Keratinocyte (primary cell): ENCODE data around the gene TSFM. TPM values are rescaled to one million over a fixed set of nuclear protein-coding genes. Genes with fewer than 3 reads are reported as not detected.

ENCODE experiments used
- DNase-seq: peaks from one replicate; pipeline ENCODE4 v3.0.0-alpha.2; 2011; ENCODE audit warnings: low read depth, missing footprints, low spot score
- FAIRE-seq: peaks from 2 replicates; lab custom pipeline; 2011; peaks lifted over from hg19 to GRCh38; lab: Jason Lieb, UNC
- H2AFZ ChIP-seq: 2 replicates; pipeline ENCODE4 v1.6.0; 2012; ENCODE audit warnings: low read length, control low read depth, inconsistent platforms; ENCODE audit not compliant: control insufficient read depth
- H3K27ac ChIP-seq: 2 replicates; pipeline ENCODE4 v1.5.1; 2011; ENCODE audit warnings: low read length; ENCODE audit not compliant: control insufficient read depth, insufficient read depth
- H3K27me3 ChIP-seq: 3 replicates; pipeline ENCODE4 v1.6.0; 2011; ENCODE audit warnings: low read length; ENCODE audit not compliant: control insufficient read depth, insufficient read depth; ENCODE audit errors: extremely low read depth
- H3K36me3 ChIP-seq, 2 experiments: 2 replicates in 1 of 2; 3 replicates in 1 of 2; pipeline ENCODE4 v1.5.1; 2011; ENCODE audit warnings: low read length in 2 of 2, mild to moderate bottlenecking in 1 of 2; ENCODE audit not compliant: control insufficient read depth in 2 of 2, insufficient read depth in 2 of 2; ENCODE audit errors: extremely low read depth in 1 of 2
- H3K4me1 ChIP-seq: 3 replicates; pipeline ENCODE4 v1.5.1; 2011; ENCODE audit warnings: low read length; ENCODE audit not compliant: control insufficient read depth, insufficient read depth; ENCODE audit errors: extremely low read depth
- H3K4me2 ChIP-seq: 3 replicates; pipeline ENCODE4 v1.6.0; 2011; ENCODE audit warnings: low read depth, low read length; ENCODE audit not compliant: control insufficient read depth, insufficient read depth; ENCODE audit errors: extremely low read depth
- H3K4me3 ChIP-seq, 3 experiments: fragments of 200-600 bp in 1 of 3; sonication (generic) in 1 of 3; 2 replicates in 2 of 3; 3 replicates in 1 of 3; pipeline ENCODE4 v1.5.1; 2011 to 2016; ENCODE audit warnings: low read length in 3 of 3, mild to moderate bottlenecking in 3 of 3, control low read depth in 2 of 3, inconsistent platforms in 1 of 3, low read depth in 1 of 3, mixed read lengths in 1 of 3, mixed run types in 1 of 3, moderate library complexity in 1 of 3; ENCODE audit not compliant: control insufficient read depth in 2 of 3, insufficient read depth in 2 of 3; ENCODE audit errors: extremely low read depth in 1 of 3
- H3K79me2 ChIP-seq: 2 replicates; pipeline ENCODE4 v1.6.0; 2012; ENCODE audit warnings: low read length; ENCODE audit not compliant: control insufficient read depth, insufficient read depth
- H3K9ac ChIP-seq: 3 replicates; pipeline ENCODE4 v1.6.0; 2011; ENCODE audit warnings: low read length; ENCODE audit not compliant: control insufficient read depth, insufficient read depth; ENCODE audit errors: extremely low read depth
- H3K9me1 ChIP-seq: 3 replicates; pipeline ENCODE4 v1.6.0; 2011; ENCODE audit warnings: low read length; ENCODE audit not compliant: control insufficient read depth, insufficient read depth; ENCODE audit errors: extremely low read depth
- H3K9me3 ChIP-seq: 2 replicates; pipeline ENCODE4 v1.5.1; 2012; ENCODE audit warnings: low read depth, low read length; ENCODE audit not compliant: control insufficient read depth
- H4K20me1 ChIP-seq: 3 replicates; pipeline ENCODE4 v1.6.0; 2011; ENCODE audit warnings: low read length; ENCODE audit not compliant: control insufficient read depth, insufficient read depth; ENCODE audit errors: extremely low read depth
- CTCF ChIP-seq, 3 experiments: IDR thresholded peaks in 1 of 3; conservative IDR thresholded peaks in 1 of 3; optimal IDR thresholded peaks in 1 of 3; 2 replicates in 2 of 3; 3 replicates in 1 of 3; pipeline versions ENCODE3 to v1.5.1; 2011; ENCODE audit warnings: low read length in 3 of 3, mild to moderate bottlenecking in 3 of 3, moderate library complexity in 2 of 3, control low read depth in 1 of 3, inconsistent platforms in 1 of 3; ENCODE audit not compliant: insufficient read depth in 2 of 3; ENCODE audit errors: extremely low read depth in 1 of 3
- EZH2 ChIP-seq: IDR thresholded peaks from one replicate; pipeline ENCODE4 v1.6.1; 2012; ENCODE audit warnings: inconsistent platforms, mild to moderate bottlenecking, low read length, moderate library complexity
- dilution Hi-C: fragments of 300-500 bp; cut with MboI; formaldehyde crosslinking; loops from one replicate; pipeline ENCODE4 v1.7.0; 2020; ENCODE audit warnings: low sequenced_read_pairs; ENCODE audit not compliant: extremely low pct_ligation_motif_present
- polyA plus RNA-seq, 5 experiments: library from polyadenylated mRNA; depleted of rRNA in 3 of 5; stranded (reverse) in 3 of 5; stranded (forward) in 1 of 5; unstranded in 1 of 5; fragments of >200 nt; gene quantifications; 1 replicate in 1 of 5; 2 replicates in 3 of 5; 3 replicates in 1 of 5; pipeline versions ENCODE4 v1.2.1 to v1.2.3, GENCODE V29; 2011 to 2012; ENCODE audit warnings: missing spikeins in 2 of 5, low read depth in 1 of 5, low replicate concordance in 1 of 5

Gene TSFM
- polyA plus RNA-seq, 1 donor (not counting 4 experiments of a cell fraction or from before 2014, with no cell fraction given) = 30.5 TPM

GRCh38 chr12:57841445-57841844, 58.9 kb downstream of the TSFM start:
- Histone ChIP-seq H3K9ac (no peak overlapping the region), H3K9me3 (no peaks in the 10 kb centered on the region), H3K27me3 (no peaks in the 10 kb centered on the region), H3K36me3 (no peaks in the 10 kb centered on the region), H3K4me3 (no peak overlapping the region), H3K9me1 (peaks cover 5% of the 10 kb centered on the region), H3K4me1 (peaks cover 59% of the 10 kb centered on the region), H2AFZ (no peak overlapping the region), H3K4me2 (no peak overlapping the region), H3K27ac (no peak overlapping the region), H4K20me1 (peaks cover 13% of the 10 kb centered on the region), H3K79me2 (peaks cover 85% of the 10 kb centered on the region)
- dilution Hi-C loops = no loop called here
- TF ChIP-seq CTCF (optimal IDR thresholded peaks at IDR 0.05 in 1 of 3, IDR thresholded peaks at IDR 0.05 in 1 of 3, conservative IDR thresholded peaks at IDR 0.05 in 1 of 3; ENCODE audit: extremely low read depth in 1 of 3, insufficient read depth in 2 of 3, low read length in 3 of 3) (no peak), EZH2 (no peak)
- no peak for DNase-seq
- FAIRE-seq = no peak

- H3K27me3 ChIP-seq = no peaks in the 10 kb centered on the region
- peaks cover 82% of the 10 kb centered on the region for H3K79me2 ChIP-seq
- peaks cover 5% of the 10 kb centered on the region for H3K9me1 ChIP-seq
- H3K4me3 ChIP-seq = no peak overlapping the region
- H3K4me2 ChIP-seq = peak overlapping the region; percentile 28
- peaks cover 49% of the 10 kb centered on the region for H3K4me1 ChIP-seq
- DNase-seq = no peak
- H4K20me1 ChIP-seq = peaks cover 9% of the 10 kb centered on the region
- H3K36me3 ChIP-seq = no peaks in the 10 kb centered on the region
- no peak for FAIRE-seq
- H3K27ac ChIP-seq = no peak overlapping the region
- dilution Hi-C loops = no loop called here
- no peaks in the 10 kb centered on the region for H3K9me3 ChIP-seq
- TF ChIP-seq EZH2 (no peak), CTCF (optimal IDR thresholded peaks at IDR 0.05 in 1 of 3, IDR thresholded peaks at IDR 0.05 in 1 of 3, conservative IDR thresholded peaks at IDR 0.05 in 1 of 3; ENCODE audit: extremely low read depth in 1 of 3, insufficient read depth in 2 of 3, low read length in 3 of 3) (no peak)
- H2AFZ ChIP-seq = no peak overlapping the region
- H3K9ac ChIP-seq = no peak overlapping the region
Measured at GRCh38 chr12:57842342-57843294, 60.0 kb downstream of the TSFM start.
